C4-2B (cell line): Measurements from ENCODE around the gene SLC16A3.
"Not testable (repeated sequence)": the region's sequence is repeated elsewhere in the genome, so short reads cannot be mapped to it uniquely, and the experiment has no call there.

Experiments
- ZFX ChIP-seq: fragments of 450-650 bp; IDR thresholded peaks from 2 replicates; pipeline ENCODE4 v1.6.1; 2017
- TF ChIP-seq, protein P1 (sequence below): fragments of 450-650 bp; conservative IDR thresholded peaks from 2 replicates; pipeline ENCODE4 v1.5.1; 2017; ENCODE audit warnings: mild to moderate bottlenecking

DNA sequence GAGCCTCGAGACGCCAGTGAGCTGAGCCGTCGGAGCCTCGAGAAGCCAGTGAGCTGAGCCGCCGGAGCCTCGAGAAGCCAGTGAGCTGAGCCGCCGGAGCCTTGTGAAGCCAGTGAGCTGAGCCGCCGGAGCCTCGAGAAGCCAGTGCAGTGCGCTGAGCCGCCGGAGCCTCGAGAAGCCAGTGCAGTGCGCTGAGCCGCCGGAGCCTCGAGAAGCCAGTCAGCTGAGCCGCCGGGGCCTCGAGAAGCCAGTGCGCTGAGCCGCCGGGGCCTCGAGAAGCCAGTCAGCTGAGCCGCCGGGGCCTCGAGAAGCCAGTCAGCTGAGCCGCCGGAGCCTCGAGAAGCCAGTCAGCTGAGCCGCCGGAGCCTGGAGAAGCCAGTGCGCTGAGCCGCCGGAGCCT lies 25.3 kb downstream of the SLC16A3 start:
- TF ChIP-seq, protein P1, sequence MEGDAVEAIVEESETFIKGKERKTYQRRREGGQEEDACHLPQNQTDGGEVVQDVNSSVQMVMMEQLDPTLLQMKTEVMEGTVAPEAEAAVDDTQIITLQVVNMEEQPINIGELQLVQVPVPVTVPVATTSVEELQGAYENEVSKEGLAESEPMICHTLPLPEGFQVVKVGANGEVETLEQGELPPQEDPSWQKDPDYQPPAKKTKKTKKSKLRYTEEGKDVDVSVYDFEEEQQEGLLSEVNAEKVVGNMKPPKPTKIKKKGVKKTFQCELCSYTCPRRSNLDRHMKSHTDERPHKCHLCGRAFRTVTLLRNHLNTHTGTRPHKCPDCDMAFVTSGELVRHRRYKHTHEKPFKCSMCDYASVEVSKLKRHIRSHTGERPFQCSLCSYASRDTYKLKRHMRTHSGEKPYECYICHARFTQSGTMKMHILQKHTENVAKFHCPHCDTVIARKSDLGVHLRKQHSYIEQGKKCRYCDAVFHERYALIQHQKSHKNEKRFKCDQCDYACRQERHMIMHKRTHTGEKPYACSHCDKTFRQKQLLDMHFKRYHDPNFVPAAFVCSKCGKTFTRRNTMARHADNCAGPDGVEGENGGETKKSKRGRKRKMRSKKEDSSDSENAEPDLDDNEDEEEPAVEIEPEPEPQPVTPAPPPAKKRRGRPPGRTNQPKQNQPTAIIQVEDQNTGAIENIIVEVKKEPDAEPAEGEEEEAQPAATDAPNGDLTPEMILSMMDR, result not testable (repeated sequence)
- not testable (repeated sequence) for TF ChIP-seq ZFX
